ENCODE results near the gene TCF4.

DNA sequence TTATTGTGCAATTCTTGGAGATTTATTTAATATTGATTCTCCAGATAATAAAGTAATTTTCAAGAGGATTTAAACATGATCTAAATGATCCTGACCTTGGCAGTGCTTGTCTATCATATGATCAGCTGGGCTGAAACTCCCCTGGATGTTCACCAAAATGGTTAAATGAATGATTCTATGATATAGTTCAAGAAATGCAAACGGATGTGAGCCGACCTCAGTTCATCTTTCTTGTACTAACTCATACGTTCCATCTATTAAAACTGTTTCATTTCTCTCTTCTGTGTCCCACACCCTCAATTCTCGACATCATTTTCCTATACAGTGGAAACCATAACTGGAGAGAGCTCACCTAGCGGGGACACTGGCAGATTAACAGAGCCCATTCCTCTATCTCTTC, 347.0 kb downstream of the TCF4 start:
- TF ChIP-seq, protein P1, sequence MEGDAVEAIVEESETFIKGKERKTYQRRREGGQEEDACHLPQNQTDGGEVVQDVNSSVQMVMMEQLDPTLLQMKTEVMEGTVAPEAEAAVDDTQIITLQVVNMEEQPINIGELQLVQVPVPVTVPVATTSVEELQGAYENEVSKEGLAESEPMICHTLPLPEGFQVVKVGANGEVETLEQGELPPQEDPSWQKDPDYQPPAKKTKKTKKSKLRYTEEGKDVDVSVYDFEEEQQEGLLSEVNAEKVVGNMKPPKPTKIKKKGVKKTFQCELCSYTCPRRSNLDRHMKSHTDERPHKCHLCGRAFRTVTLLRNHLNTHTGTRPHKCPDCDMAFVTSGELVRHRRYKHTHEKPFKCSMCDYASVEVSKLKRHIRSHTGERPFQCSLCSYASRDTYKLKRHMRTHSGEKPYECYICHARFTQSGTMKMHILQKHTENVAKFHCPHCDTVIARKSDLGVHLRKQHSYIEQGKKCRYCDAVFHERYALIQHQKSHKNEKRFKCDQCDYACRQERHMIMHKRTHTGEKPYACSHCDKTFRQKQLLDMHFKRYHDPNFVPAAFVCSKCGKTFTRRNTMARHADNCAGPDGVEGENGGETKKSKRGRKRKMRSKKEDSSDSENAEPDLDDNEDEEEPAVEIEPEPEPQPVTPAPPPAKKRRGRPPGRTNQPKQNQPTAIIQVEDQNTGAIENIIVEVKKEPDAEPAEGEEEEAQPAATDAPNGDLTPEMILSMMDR (IDR thresholded peaks at IDR 0.05; ENCODE audit: low read depth, low read length, missing input control): no peak
- no peak for TF ChIP-seq YY1 (IDR thresholded peaks at IDR 0.05)
- TF ChIP-seq RAD21 (IDR thresholded peaks at IDR 0.05): no peak
- TF ChIP-seq ZBTB33 (IDR thresholded peaks at IDR 0.05): no peak
- TF ChIP-seq, protein P2, sequence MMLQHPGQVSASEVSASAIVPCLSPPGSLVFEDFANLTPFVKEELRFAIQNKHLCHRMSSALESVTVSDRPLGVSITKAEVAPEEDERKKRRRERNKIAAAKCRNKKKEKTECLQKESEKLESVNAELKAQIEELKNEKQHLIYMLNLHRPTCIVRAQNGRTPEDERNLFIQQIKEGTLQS (IDR thresholded peaks at IDR 0.05): no peak
- TF ChIP-seq, protein P3, sequence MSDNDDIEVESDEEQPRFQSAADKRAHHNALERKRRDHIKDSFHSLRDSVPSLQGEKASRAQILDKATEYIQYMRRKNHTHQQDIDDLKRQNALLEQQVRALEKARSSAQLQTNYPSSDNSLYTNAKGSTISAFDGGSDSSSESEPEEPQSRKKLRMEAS (IDR thresholded peaks at IDR 0.05): no peak
- TF ChIP-seq EGR1 (IDR thresholded peaks at IDR 0.05; ENCODE audit: low read depth in 2 of 2): no peak
